HEK293 (cell line): ENCODE data around the gene RND2.

Experiments
- ATF2 ChIP-seq: fragments of 450-650 bp; formaldehyde crosslinking; IDR thresholded peaks from 2 replicates; pipeline ENCODE4 v1.5.1; 2016; ENCODE audit warnings: missing biosample characterization, missing genetic modification characterization, low read depth
- HOXC10 ChIP-seq: sonication (generic); formaldehyde crosslinking; IDR thresholded peaks from 2 replicates; pipeline ENCODE4 v1.8.1; 2023; ENCODE audit warnings: mild to moderate bottlenecking, missing genetic modification reagents
- PATZ1 ChIP-seq: fragments of 450-650 bp; formaldehyde crosslinking; IDR thresholded peaks from 2 replicates; pipeline ENCODE4 v1.5.1; 2016; ENCODE audit warnings: missing biosample characterization, missing genetic modification characterization
- PRDM1 ChIP-seq: fragments of 450-650 bp; formaldehyde crosslinking; IDR thresholded peaks from 2 replicates; pipeline ENCODE4; 2016; ENCODE audit warnings: missing biosample characterization, missing genetic modification characterization
- TSHZ1 ChIP-seq: fragments of 450-650 bp; formaldehyde crosslinking; IDR thresholded peaks from 2 replicates; pipeline ENCODE4 v1.5.1; 2016; ENCODE audit warnings: missing biosample characterization, missing genetic modification characterization, borderline replicate concordance
- ZBTB11 ChIP-seq: fragments of 450-650 bp; formaldehyde crosslinking; conservative IDR thresholded peaks from 2 replicates; pipeline ENCODE4 v1.5.1; 2016; ENCODE audit warnings: low read depth, missing biosample characterization, missing genetic modification characterization
- ZBTB17 ChIP-seq: fragments of 450-650 bp; formaldehyde crosslinking; IDR thresholded peaks from 2 replicates; pipeline ENCODE4 v1.5.1; 2016; ENCODE audit warnings: missing biosample characterization, missing genetic modification characterization
- ZBTB20 ChIP-seq: fragments of 450-650 bp; formaldehyde crosslinking; IDR thresholded peaks from 2 replicates; pipeline ENCODE4 v1.5.1; 2016; ENCODE audit warnings: missing biosample characterization, missing genetic modification characterization
- ZBTB26 ChIP-seq: fragments of 450-650 bp; formaldehyde crosslinking; optimal IDR thresholded peaks from 2 replicates; pipeline ENCODE3; 2016; ENCODE audit warnings: missing biosample characterization, mild to moderate bottlenecking, missing genetic modification characterization
- ZBTB44 ChIP-seq: fragments of 450-650 bp; IDR thresholded peaks from 2 replicates; pipeline ENCODE4 v1.5.1; 2018; ENCODE audit warnings: missing biosample characterization, mild to moderate bottlenecking, missing genetic modification characterization
- ZBTB8A ChIP-seq: fragments of 450-650 bp; formaldehyde crosslinking; IDR thresholded peaks from 2 replicates; pipeline ENCODE4 v1.5.1; 2016; ENCODE audit warnings: missing biosample characterization, missing genetic modification characterization
- ZFHX2 ChIP-seq: fragments of 450-650 bp; formaldehyde crosslinking; conservative IDR thresholded peaks from 2 replicates; pipeline ENCODE4 v1.5.1; 2016; ENCODE audit warnings: missing biosample characterization, missing genetic modification characterization
- ZFP37 ChIP-seq: fragments of 450-650 bp; formaldehyde crosslinking; IDR thresholded peaks from 2 replicates; pipeline ENCODE4 v1.5.1; 2016; ENCODE audit warnings: missing biosample characterization, missing genetic modification characterization
- ZNF10 ChIP-seq: fragments of 450-650 bp; formaldehyde crosslinking; IDR thresholded peaks from 2 replicates; pipeline ENCODE4 v1.5.1; 2017; ENCODE audit warnings: missing biosample characterization, missing genetic modification characterization
- ZNF24 ChIP-seq: fragments of 450-650 bp; formaldehyde crosslinking; IDR thresholded peaks from 2 replicates; pipeline ENCODE4 v1.5.1; 2016; ENCODE audit warnings: missing biosample characterization, missing genetic modification characterization
- ZNF248 ChIP-seq: fragments of 450-650 bp; formaldehyde crosslinking; IDR thresholded peaks from 2 replicates; pipeline ENCODE4 v1.5.1; 2017; ENCODE audit warnings: missing biosample characterization, missing genetic modification characterization
- ZNF341 ChIP-seq: fragments of 450-650 bp; formaldehyde crosslinking; IDR thresholded peaks from 2 replicates; pipeline ENCODE4; 2016; ENCODE audit warnings: low read depth, missing biosample characterization, missing genetic modification characterization
- ZNF366 ChIP-seq: fragments of 450-650 bp; formaldehyde crosslinking; conservative IDR thresholded peaks from 2 replicates; pipeline ENCODE4 v1.5.1; 2016; ENCODE audit warnings: missing biosample characterization, missing genetic modification characterization
- ZNF394 ChIP-seq: fragments of 450-650 bp; formaldehyde crosslinking; IDR thresholded peaks from 2 replicates; pipeline ENCODE4 v1.5.1; 2016; ENCODE audit warnings: missing biosample characterization, missing genetic modification characterization, mild to moderate bottlenecking, moderate library complexity, borderline replicate concordance
- ZNF501 ChIP-seq: fragments of 450-650 bp; formaldehyde crosslinking; IDR thresholded peaks from 2 replicates; pipeline ENCODE4 v1.5.1; 2016; ENCODE audit warnings: missing biosample characterization, missing genetic modification characterization
- ZNF561 ChIP-seq: fragments of 450-650 bp; IDR thresholded peaks from 2 replicates; pipeline ENCODE4 v1.5.1; 2018; ENCODE audit warnings: missing biosample characterization, missing genetic modification characterization, borderline replicate concordance
- ZNF600 ChIP-seq: fragments of 450-650 bp; formaldehyde crosslinking; IDR thresholded peaks from 2 replicates; pipeline ENCODE4 v1.5.1; 2016; ENCODE audit warnings: missing biosample characterization, missing genetic modification characterization
- ZNF660 ChIP-seq: fragments of 450-650 bp; IDR thresholded peaks from 2 replicates; pipeline ENCODE4 v1.5.1; 2018; ENCODE audit warnings: missing biosample characterization, mild to moderate bottlenecking, missing genetic modification characterization
- ZNF76 ChIP-seq: fragments of 450-650 bp; formaldehyde crosslinking; IDR thresholded peaks from 2 replicates; pipeline ENCODE4; 2016; ENCODE audit warnings: low read depth, missing biosample characterization, missing genetic modification characterization, borderline replicate concordance
- ZNF777 ChIP-seq: fragments of 450-650 bp; formaldehyde crosslinking; IDR thresholded peaks from 2 replicates; pipeline ENCODE4 v1.5.1; 2017; ENCODE audit warnings: missing biosample characterization, missing genetic modification characterization, borderline replicate concordance
- ZNF843 ChIP-seq: fragments of 450-650 bp; formaldehyde crosslinking; IDR thresholded peaks from 2 replicates; pipeline ENCODE4 v1.5.1; 2016; ENCODE audit warnings: missing biosample characterization, missing genetic modification characterization

Gene RND2

GRCh38 chr17:42980766-42981397 lies 44.1 kb upstream of the RND2 start (continued):
- TF ChIP-seq PRDM1 (tag by site-specific recombination): peak; percentile 29; the same call in 1 of the 2 replicates
- peak; percentile 75; the same call in 1 of the 2 replicates for TF ChIP-seq ZFP37 (tag by site-specific recombination)
- peak; percentile 41; the same call in 1 of the 2 replicates for TF ChIP-seq ZBTB44
- peak; percentile 46; the same call in 1 of the 2 replicates for TF ChIP-seq ZNF394
- no peak; the same call in 1 of the 2 replicates for TF ChIP-seq TSHZ1 (tag by site-specific recombination)
- TF ChIP-seq ZNF341: peak; percentile 8; the same call in 1 of the 2 replicates
- TF ChIP-seq ZBTB20 (tag by site-specific recombination): peak; percentile 90
- peak; percentile 68 for TF ChIP-seq ZFHX2 (tag by site-specific recombination)
- no peak for TF ChIP-seq ZNF561 (tag by site-specific recombination)
- no peak for TF ChIP-seq ZNF843 (tag by site-specific recombination)
- peak; percentile 74 for TF ChIP-seq ATF2 (tag by site-specific recombination)
- TF ChIP-seq ZBTB8A: 0 out of 2 replicates have a peak, but pooled peaks have one; percentile 5
- TF ChIP-seq PATZ1 (tag by site-specific recombination): peak; percentile 37
- TF ChIP-seq ZNF24 (tag by site-specific recombination): 0 out of 2 replicates have a peak, but pooled peaks have one; percentile 33
- TF ChIP-seq ZNF501 (tag by site-specific recombination): peak; percentile 77
- peak; percentile 68 for TF ChIP-seq ZNF366 (tag by site-specific recombination)
- peak; percentile 86 for TF ChIP-seq ZNF76 (tag by site-specific recombination)
- TF ChIP-seq ZBTB11 (tag by site-specific recombination): peak; percentile 34; the same call in 1 of the 2 replicates
- TF ChIP-seq ZNF248: no peak
- TF ChIP-seq ZBTB26 (tag by site-specific recombination): peak; percentile 53
- TF ChIP-seq ZNF600 (tag by site-specific recombination): peak; percentile 95
- TF ChIP-seq HOXC10 (CRISPR knock-in tag): 0 out of 2 replicates have a peak, but pooled peaks have one; percentile 32
- TF ChIP-seq ZNF660 (tag by site-specific recombination): peak; percentile 34; the same call in 1 of the 2 replicates
- TF ChIP-seq ZNF10 (tag by site-specific recombination): no peak
- 0 out of 2 replicates have a peak, but pooled peaks have one; percentile 27 for TF ChIP-seq ZNF777 (tag by site-specific recombination)
- TF ChIP-seq ZBTB17 (tag by site-specific recombination): peak; percentile 90
